T-helper 1 cell treated with Interleukin-12 subunit alpha and Interleukin-12 subunit beta and Interleukin-4 antibody, amounts not matched to agents 30 ng/mL and 1 ng/mL, for 36 hours (primary cell): ENCODE measurements around the gene MTLN. TPM values are rescaled to one million over a fixed set of nuclear protein-coding genes. Genes with fewer than 3 reads are reported as not detected.
"Not testable (repeated sequence)": the region's sequence is repeated elsewhere in the genome, so short reads cannot be mapped to it uniquely, and the experiment has no call there.

Source experiments
- intact Hi-C: fragments of 100-400 bp; cut with micrococcal nuclease; formaldehyde crosslinking; loops from one replicate; pipeline ENCODE4 v1.15.1; 2024
- total RNA-seq: library from RNA; stranded (reverse); gene quantifications from 2 replicates; pipeline ENCODE4 v1.2.3, GENCODE V29; 2022

Gene MTLN
- total RNA-seq, 1 donor from 2014 or later: 38.5 TPM

GRCh38 chr2:110204408-110205385 lies 7.7 kb downstream of the MTLN start, which contains the start of gene NPHP1:
NPHP1 (minus strand) TSS chr2:110205013; CDS start chr2:110204968, 45 bp downstream.
- intact Hi-C loops: loop anchor here (1.0 to 2.0 kb wide), 4 partner anchors 8 to 1756 kb away; partner anchors contain the start of genes GCC2 and MTLN

- intact Hi-C loops: no loop called here
Observed at GRCh38 chr2:110198016-110198415, 14.3 kb downstream of the MTLN start.

DNA sequence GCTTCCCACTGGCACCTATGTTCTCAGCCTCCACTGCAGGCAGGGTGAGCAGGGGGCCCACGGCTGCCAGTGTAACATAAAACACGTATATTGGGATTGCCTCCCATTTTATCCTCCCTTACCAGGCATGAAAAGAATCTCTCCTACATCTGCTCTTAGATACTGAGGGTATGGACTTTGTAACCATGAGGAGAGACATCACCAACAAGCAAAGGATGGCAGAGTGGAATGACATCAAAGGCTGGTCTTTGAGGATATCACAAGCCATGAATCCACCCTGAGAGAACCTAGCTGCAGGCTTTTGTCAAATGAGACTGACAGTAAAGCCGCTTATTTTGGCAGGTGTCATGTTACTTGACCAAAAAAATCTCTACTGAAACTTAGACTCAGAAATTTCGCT lies 14.9 kb downstream of the MTLN start:
- intact Hi-C loops: no loop called here

DNA sequence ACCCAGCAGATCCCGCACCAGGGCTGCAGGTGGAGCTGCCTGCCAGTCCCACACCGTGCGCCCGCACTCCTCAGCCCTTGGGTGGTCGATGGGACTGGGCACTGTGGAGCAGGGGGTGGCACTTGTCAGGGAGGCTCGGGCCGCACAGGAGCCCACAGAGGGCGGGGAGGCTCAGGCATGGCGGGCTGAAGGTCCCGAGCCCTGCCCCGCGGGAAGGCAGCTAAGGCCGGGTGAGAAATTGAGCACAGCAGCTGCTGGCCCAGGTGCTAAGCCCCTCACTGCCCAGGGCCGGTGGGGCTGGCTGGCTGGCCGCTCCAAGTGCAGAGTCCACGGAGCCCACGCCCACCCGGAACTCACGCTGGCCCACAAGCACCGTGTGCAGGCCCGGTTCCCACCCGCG lies 22.2 kb downstream of the MTLN start:
- intact Hi-C loops: not testable (repeated sequence)

DNA sequence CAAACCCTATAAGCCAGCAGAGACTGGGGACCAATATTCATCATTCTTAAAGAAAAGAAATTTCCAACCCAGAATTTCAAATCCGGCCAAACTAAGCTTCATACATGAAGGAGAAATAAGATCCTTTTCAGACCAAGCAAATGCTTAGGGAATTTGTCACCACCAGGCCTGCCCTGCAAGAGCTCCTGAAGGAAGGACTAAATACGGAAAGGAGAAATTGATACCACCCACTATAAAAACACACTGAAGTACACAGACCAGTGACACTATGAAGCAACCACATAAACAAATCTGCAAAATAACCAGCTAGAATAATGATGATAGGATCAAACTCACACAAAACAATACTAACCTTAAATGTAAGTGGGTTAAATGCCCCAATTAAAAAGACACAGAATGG lies 29.9 kb downstream of the MTLN start:
- intact Hi-C loops: no loop called here

- intact Hi-C loops: no loop called here
Observed at GRCh38 chr2:110180036-110180435, 32.3 kb downstream of the MTLN start.

DNA sequence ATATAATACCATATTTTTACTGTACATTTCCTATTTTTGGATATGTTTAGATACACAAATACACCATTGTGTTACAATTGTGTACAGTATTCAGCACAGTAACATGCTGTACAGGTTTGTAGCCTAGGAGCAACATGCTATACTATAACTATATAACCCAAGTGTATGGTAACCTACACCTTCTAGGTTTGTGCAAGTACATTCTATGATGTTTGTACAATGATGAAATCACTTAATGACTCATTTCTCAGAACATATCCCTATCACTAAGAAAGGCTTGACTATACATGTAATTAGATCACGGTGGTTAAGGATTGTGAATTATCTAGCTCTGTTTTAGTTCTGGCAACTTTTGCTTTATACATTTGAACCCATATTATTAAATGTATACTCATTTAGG lies 38.8 kb downstream of the MTLN start:
- intact Hi-C loops: no loop called here

DNA sequence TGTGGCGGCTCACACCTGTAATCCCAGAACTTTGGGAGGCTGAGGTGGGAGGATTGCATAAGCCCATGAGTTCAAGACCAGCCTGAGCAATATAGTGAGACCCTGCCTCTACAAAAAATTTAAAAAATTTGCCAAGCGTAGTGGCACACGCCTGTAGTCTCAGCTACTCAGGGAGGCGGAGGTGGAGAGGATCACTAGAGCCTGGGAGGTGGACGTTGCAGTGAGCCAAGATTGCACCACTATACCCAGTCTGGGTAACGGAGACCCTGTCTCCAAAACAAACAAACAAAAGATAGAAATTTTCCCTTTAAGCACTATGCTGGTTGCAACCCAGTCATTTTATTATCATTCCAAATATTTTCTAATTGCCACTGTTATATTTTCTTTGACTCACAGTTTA lies 39.8 kb downstream of the MTLN start:
- intact Hi-C loops: no loop called here

- intact Hi-C loops: no loop called here
Observed at GRCh38 chr2:110170102-110170501, 42.2 kb downstream of the MTLN start.

- intact Hi-C loops: no loop called here
Observed at GRCh38 chr2:110167326-110168000, 44.9 kb downstream of the MTLN start.

DNA sequence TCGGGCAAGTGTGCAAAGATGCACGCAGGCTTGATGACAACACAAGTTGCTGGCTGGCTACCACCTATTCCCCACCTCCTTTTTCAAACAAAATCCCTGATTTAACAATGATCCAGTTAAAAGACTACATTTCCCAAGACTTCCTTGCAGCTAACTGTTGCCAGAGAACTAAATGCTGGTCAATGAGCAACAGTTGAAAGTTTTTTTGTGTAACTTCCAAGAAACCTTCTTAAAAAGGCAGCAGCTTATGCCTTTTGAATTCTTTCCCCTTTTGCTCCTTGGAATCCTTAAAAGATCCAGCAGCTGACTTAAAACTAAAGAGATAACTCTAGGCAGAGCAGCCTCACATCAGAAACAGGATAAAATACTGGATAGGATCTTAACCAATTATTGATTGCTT lies 46.1 kb downstream of the MTLN start:
- intact Hi-C loops: no loop called here

Other genes starting within 250 kb of the MTLN start
- gene MALL, start 96.7 kb downstream of the MTLN start, total RNA-seq: 0.20 TPM in 1 of 2 replicates, not detected in the other
- 0.12 and 0.15 TPM in 2 replicates for gene NPHP1, start 7.5 kb downstream of the MTLN start, total RNA-seq